Neural progenitor cell (in vitro differentiated cells): ENCODE data around the gene CACTIN. TPM values are rescaled to one million over a fixed set of nuclear protein-coding genes. Genes with fewer than 3 reads are reported as not detected.

Experiments
- DNase-seq: peaks from one replicate; pipeline ENCODE4 v3.0.0-alpha.2; 2016; ENCODE audit warnings: low spot score
- H2AFZ ChIP-seq: fragments of 200-600 bp; sonication (generic); replicated peaks from 2 replicates; pipeline ENCODE4 v1.6.1; 2016; ENCODE audit warnings: antibody characterized with exemption
- H3F3A ChIP-seq: fragments of 200-600 bp; sonication (generic); 2 replicates; pipeline ENCODE4 v1.6.1; 2016; ENCODE audit warnings: antibody characterized with exemption, low read depth
- H3K27ac ChIP-seq: fragments of 200-600 bp; sonication (generic); 2 replicates; pipeline ENCODE4 v1.5.1; 2016; ENCODE audit warnings: mild to moderate bottlenecking
- H3K27me3 ChIP-seq: fragments of 200-600 bp; sonication (generic); 2 replicates; pipeline ENCODE4 v1.6.1; 2016; ENCODE audit warnings: mild to moderate bottlenecking, moderate library complexity
- H3K36me3 ChIP-seq: fragments of 200-600 bp; sonication (generic); 2 replicates; pipeline ENCODE4 v1.5.1; 2016
- H3K4me1 ChIP-seq: fragments of 200-600 bp; sonication (generic); 2 replicates; pipeline ENCODE4 v1.6.1; 2016; ENCODE audit warnings: mixed run types
- H3K4me2 ChIP-seq: fragments of 200-600 bp; sonication (generic); 2 replicates; pipeline ENCODE4 v1.6.1; 2016
- H3K4me3 ChIP-seq: fragments of 200-600 bp; sonication (generic); 2 replicates; pipeline ENCODE4 v1.5.1; 2016
- H3K79me2 ChIP-seq: fragments of 200-600 bp; sonication (generic); 2 replicates; pipeline ENCODE4 v1.6.1; 2016; ENCODE audit warnings: low read depth
- H3K9ac ChIP-seq: fragments of 200-600 bp; sonication (generic); 2 replicates; pipeline ENCODE4 v1.6.1; 2016
- H3K9me3 ChIP-seq: fragments of 200-600 bp; sonication (generic); 2 replicates; pipeline ENCODE4 v1.5.1; 2016; ENCODE audit warnings: low read depth
- H4K20me1 ChIP-seq: fragments of 200-600 bp; sonication (generic); 2 replicates; pipeline ENCODE4 v1.6.1; 2016; ENCODE audit warnings: low read depth
- H3K27ac Mint-ChIP-seq: 3 replicates; pipeline ENCODE4 v1.8.0; 2021; ENCODE audit warnings: mixed read lengths
- H3K27me3 Mint-ChIP-seq: 2 replicates; pipeline ENCODE4 v1.8.0; 2022; ENCODE audit warnings: low read depth, mild to moderate bottlenecking, inconsistent platforms, moderate library complexity, mixed read lengths; ENCODE audit not compliant: insufficient read depth
- H3K36me3 Mint-ChIP-seq: 3 replicates; pipeline ENCODE4 v1.8.0; 2021; ENCODE audit warnings: mixed read lengths
- H3K4me1 Mint-ChIP-seq: 3 replicates; pipeline ENCODE4 v1.8.0; 2021; ENCODE audit warnings: mixed read lengths
- H3K4me3 Mint-ChIP-seq: 3 replicates; pipeline ENCODE4 v1.8.0; 2021; ENCODE audit warnings: mild to moderate bottlenecking, moderate library complexity, mixed read lengths
- H3K9me3 Mint-ChIP-seq: 3 replicates; pipeline ENCODE4 v1.8.0; 2020; ENCODE audit warnings: mixed read lengths
- CTCF ChIP-seq: fragments of 200-600 bp; sonication (generic); IDR thresholded peaks from 2 replicates; pipeline ENCODE4 v1.5.1; 2017; ENCODE audit warnings: antibody characterized with exemption, mild to moderate bottlenecking
- EZH2 ChIP-seq: fragments of 200-600 bp; sonication (generic); IDR thresholded peaks from 2 replicates; pipeline ENCODE4 v1.6.1; 2017; ENCODE audit warnings: antibody characterized with exemption, mild to moderate bottlenecking, moderate library complexity
- EZH2phosphoT487 ChIP-seq: fragments of 200-600 bp; sonication (generic); IDR thresholded peaks from 2 replicates; pipeline ENCODE4 v1.6.1; 2017; ENCODE audit warnings: antibody characterized with exemption
- total RNA-seq: library from RNA; depleted of rRNA; stranded (reverse); fragments of >200 nt; gene quantifications from 2 replicates; pipeline ENCODE4 v1.2.3, GENCODE V29; 2015; ENCODE audit warnings: low replicate concordance

Gene CACTIN
- total RNA-seq, 1 donor from 2014 or later = 6.0 TPM

DNA sequence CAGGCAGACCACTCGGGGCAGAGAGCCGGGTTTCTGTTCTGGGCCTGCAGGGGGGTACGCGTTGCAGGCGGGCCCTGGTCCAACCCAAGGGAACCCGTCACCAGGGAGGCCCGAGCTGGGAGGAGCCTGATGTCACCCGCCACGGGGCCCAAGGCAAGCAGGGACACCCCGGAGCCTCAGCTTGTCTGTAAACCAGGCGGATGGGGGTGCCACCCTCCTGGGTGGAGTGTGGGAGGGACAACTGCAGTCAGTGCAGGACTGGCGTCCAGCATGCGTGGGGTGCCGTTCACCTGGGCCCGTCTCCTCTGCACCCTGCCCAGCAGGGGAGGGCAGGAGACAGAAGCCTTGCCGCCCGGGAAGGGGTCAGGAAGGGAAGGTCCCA is 7.0 kb downstream of the CACTIN start:
- no peak overlapping the region for H3K4me3 ChIP-seq
- no peaks in the 10 kb centered on the region for H3K4me1 ChIP-seq
- H3K36me3 Mint-ChIP-seq = peaks cover 2% of the 10 kb centered on the region
- no peak overlapping the region for H3K4me2 ChIP-seq
- H3F3A ChIP-seq = peaks cover 3% of the 10 kb centered on the region
- TF ChIP-seq EZH2 = no peak
- no peak for TF ChIP-seq CTCF
- TF ChIP-seq EZH2phosphoT487 = no peak
- no peak overlapping the region for H3K4me3 Mint-ChIP-seq
- no peaks in the 10 kb centered on the region for H3K9me3 ChIP-seq
- peaks cover 2% of the 10 kb centered on the region for H3K79me2 ChIP-seq
- H3K4me1 Mint-ChIP-seq = peaks cover 7% of the 10 kb centered on the region
- H4K20me1 ChIP-seq = peaks cover 12% of the 10 kb centered on the region
- H3K27me3 Mint-ChIP-seq = no peaks in the 10 kb centered on the region
- no peak overlapping the region for H3K27ac Mint-ChIP-seq
- no peaks in the 10 kb centered on the region for H3K27me3 ChIP-seq
- no peaks in the 10 kb centered on the region for H3K36me3 ChIP-seq
- H3K27ac ChIP-seq = no peak overlapping the region
- H2AFZ ChIP-seq = no peak overlapping the region
- DNase-seq = no peak
- H3K9ac ChIP-seq = no peak overlapping the region
- no peaks in the 10 kb centered on the region for H3K9me3 Mint-ChIP-seq

DNA sequence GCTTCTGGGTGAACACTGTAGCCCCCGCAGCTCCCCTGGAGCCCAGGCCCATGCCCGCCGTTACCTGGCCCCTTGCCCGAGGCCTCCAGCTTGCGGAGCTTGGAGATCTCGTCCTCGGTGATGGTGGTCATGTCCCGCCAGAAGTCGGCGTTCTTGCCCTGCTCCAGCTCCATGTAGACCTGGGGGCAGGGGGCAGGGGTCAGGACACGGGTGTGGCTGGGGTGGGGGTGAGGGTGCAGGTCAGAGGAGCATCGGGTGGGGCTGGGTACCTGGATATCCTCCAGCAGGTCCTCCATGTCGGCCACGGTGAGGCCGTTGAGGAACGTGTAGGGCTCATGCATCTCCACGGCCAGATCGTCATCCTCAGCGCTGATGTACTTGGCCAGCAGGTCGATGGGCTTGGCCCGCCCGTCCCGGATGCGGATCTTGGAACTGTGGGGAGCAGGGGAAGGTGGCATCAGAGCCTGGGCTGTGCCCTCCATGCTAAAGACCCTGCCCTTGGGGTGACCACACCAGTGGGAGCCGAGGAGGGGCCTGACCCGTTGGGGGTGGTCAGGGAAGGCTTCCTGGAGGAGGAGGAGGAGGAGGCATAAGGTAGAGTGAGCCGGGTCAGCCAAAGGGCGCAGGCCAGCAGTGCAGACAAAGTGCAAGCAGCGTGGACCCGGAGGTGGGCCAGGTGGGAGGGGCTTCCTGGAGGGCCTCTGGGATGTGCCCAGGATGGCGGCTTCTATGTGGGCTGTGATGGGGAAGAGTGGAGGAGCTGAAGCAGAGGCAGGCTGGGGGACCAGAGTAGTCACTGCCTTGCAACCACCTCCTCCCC is 7.6 kb downstream of the CACTIN start:
- H3K9ac ChIP-seq = no peak overlapping the region
- Mint-ChIP-seq H3K27me3 (no peaks in the 10 kb centered on the region), H3K4me3 (no peak overlapping the region), H3K4me1 (peaks cover under 1% of the 10 kb centered on the region), H3K27ac (no peak overlapping the region), H3K9me3 (no peaks in the 10 kb centered on the region), H3K36me3 (peaks cover 2% of the 10 kb centered on the region)
- no peak for DNase-seq
- H2AFZ ChIP-seq = no peak overlapping the region
- H3K4me3 ChIP-seq = no peak overlapping the region
- peaks cover 7% of the 10 kb centered on the region for H4K20me1 ChIP-seq
- TF ChIP-seq CTCF (no peak), EZH2phosphoT487 (no peak), EZH2 (no peak)
- no peaks in the 10 kb centered on the region for H3K9me3 ChIP-seq
- H3F3A ChIP-seq = peaks cover 3% of the 10 kb centered on the region
- no peak overlapping the region for H3K4me2 ChIP-seq
- no peaks in the 10 kb centered on the region for H3K79me2 ChIP-seq
- H3K4me1 ChIP-seq = no peaks in the 10 kb centered on the region
- H3K27me3 ChIP-seq = no peaks in the 10 kb centered on the region
- H3K27ac ChIP-seq = no peak overlapping the region
- H3K36me3 ChIP-seq = no peaks in the 10 kb centered on the region

DNA sequence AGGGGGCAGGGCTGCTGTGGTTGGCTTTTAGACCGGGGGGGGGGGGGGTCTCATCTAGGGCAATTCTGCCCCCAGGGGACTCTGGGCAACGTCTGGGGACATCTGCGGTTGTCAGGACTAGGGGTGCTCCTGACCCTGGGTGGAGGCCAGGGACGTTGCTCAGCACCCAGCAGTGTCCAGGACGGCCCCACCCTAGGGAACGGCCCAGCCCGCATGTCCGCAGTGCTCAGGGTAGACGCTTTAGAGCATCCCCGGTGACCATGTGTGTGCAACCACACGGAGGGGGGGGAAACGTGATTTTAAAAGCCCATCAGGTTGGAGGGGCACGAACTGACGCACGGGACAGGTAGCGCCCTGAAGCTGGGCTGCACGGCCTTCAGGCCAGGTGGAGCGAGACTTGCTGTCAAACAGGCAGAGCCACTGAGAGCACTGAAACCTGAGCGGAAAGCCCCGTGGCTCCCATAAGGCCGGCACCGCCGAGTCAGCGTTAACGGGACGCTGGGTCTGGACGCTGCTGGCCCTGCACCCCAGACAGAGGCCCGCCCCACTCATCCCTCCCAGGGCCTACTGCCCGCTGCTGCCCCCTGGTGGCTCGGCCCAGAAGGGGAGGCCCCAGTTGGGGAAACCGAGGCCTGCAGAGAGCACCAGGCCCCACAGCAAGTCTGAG is 8.3 kb downstream of the CACTIN start:
- no peaks in the 10 kb centered on the region for H3K9me3 ChIP-seq
- no peak overlapping the region for H3K4me2 ChIP-seq
- no peak overlapping the region for H2AFZ ChIP-seq
- H3K27me3 Mint-ChIP-seq = no peaks in the 10 kb centered on the region
- H3K27ac ChIP-seq = no peak overlapping the region
- TF ChIP-seq EZH2phosphoT487 (no peak), CTCF (peak; percentile 82), EZH2 (no peak)
- no peaks in the 10 kb centered on the region for H3K79me2 ChIP-seq
- H3K4me1 ChIP-seq = no peaks in the 10 kb centered on the region
- H3K9ac ChIP-seq = no peak overlapping the region
- DNase-seq = peak; percentile 78
- peaks cover 3% of the 10 kb centered on the region for H3F3A ChIP-seq
- H3K27ac Mint-ChIP-seq = no peak overlapping the region
- H3K4me3 ChIP-seq = no peak overlapping the region
- H3K27me3 ChIP-seq = no peaks in the 10 kb centered on the region
- peaks cover 2% of the 10 kb centered on the region for H3K36me3 Mint-ChIP-seq
- peaks cover 7% of the 10 kb centered on the region for H4K20me1 ChIP-seq
- no peaks in the 10 kb centered on the region for H3K9me3 Mint-ChIP-seq
- H3K4me3 Mint-ChIP-seq = no peak overlapping the region
- no peaks in the 10 kb centered on the region for H3K36me3 ChIP-seq
- no peaks in the 10 kb centered on the region for H3K4me1 Mint-ChIP-seq
